Measurements from ENCODE around the gene CHCHD5.
"Not testable (repeated sequence)": the region's sequence is repeated elsewhere in the genome, so short reads cannot be mapped to it uniquely, and the experiment has no call there.

Gene CHCHD5

GRCh38 chr2:112612283-112612682, 27.9 kb downstream of the CHCHD5 start:
- H3K4me3 ChIP-seq (ENCODE audit: low read depth in 1 of 2, low read length in 2 of 2); H3K27ac ChIP-seq (ENCODE audit: low read depth, low read length); H3K27me3 ChIP-seq (ENCODE audit: control insufficient read depth in 1 of 2, insufficient read depth in 2 of 2, low read length in 2 of 2); H3K9me3 ChIP-seq (ENCODE audit: low read length); H3K4me1 ChIP-seq (ENCODE audit: insufficient read depth, low read length); H3K9ac ChIP-seq (ENCODE audit: low read length); H3K36me3 ChIP-seq (ENCODE audit: insufficient read depth, low read length): not testable (repeated sequence)

- H3K4me3 ChIP-seq (ENCODE audit: low read depth in 1 of 2, low read length in 2 of 2) = no peak overlapping the region
- no peaks in the 10 kb centered on the region for H3K4me1 ChIP-seq (ENCODE audit: insufficient read depth, low read length)
- H3K9me3 ChIP-seq (ENCODE audit: low read length) = no peaks in the 10 kb centered on the region
- no peak overlapping the region for H3K27ac ChIP-seq (ENCODE audit: low read depth, low read length)
- no peaks in the 10 kb centered on the region for H3K36me3 ChIP-seq (ENCODE audit: insufficient read depth, low read length)
- H3K9ac ChIP-seq (ENCODE audit: low read length) = no peak overlapping the region
- H3K27me3 ChIP-seq (ENCODE audit: control insufficient read depth in 1 of 2, insufficient read depth in 2 of 2, low read length in 2 of 2) = no peaks in the 10 kb centered on the region
Measured at GRCh38 chr2:112614201-112614840, 29.9 kb downstream of the CHCHD5 start.

GRCh38 chr2:112615051-112615450, 30.6 kb downstream of the CHCHD5 start:
- Histone ChIP-seq H3K4me1 (ENCODE audit: insufficient read depth, low read length) (no peaks in the 10 kb centered on the region), H3K27ac (ENCODE audit: low read depth, low read length) (no peak overlapping the region), H3K4me3 (ENCODE audit: low read depth in 1 of 2, low read length in 2 of 2) (no peak overlapping the region), H3K27me3 (ENCODE audit: control insufficient read depth in 1 of 2, insufficient read depth in 2 of 2, low read length in 2 of 2) (no peaks in the 10 kb centered on the region), H3K9me3 (ENCODE audit: low read length) (no peaks in the 10 kb centered on the region), H3K36me3 (ENCODE audit: insufficient read depth, low read length) (no peaks in the 10 kb centered on the region), H3K9ac (ENCODE audit: low read length) (no peak overlapping the region)

GRCh38 chr2:112615798-112616197, 31.4 kb downstream of the CHCHD5 start:
- H3K9me3 ChIP-seq (ENCODE audit: low read length); H3K36me3 ChIP-seq (ENCODE audit: insufficient read depth, low read length); H3K4me3 ChIP-seq (ENCODE audit: low read depth in 1 of 2, low read length in 2 of 2); H3K27ac ChIP-seq (ENCODE audit: low read depth, low read length); H3K27me3 ChIP-seq (ENCODE audit: control insufficient read depth in 1 of 2, insufficient read depth in 2 of 2, low read length in 2 of 2); H3K9ac ChIP-seq (ENCODE audit: low read length); H3K4me1 ChIP-seq (ENCODE audit: insufficient read depth, low read length): not testable (repeated sequence)

DNA sequence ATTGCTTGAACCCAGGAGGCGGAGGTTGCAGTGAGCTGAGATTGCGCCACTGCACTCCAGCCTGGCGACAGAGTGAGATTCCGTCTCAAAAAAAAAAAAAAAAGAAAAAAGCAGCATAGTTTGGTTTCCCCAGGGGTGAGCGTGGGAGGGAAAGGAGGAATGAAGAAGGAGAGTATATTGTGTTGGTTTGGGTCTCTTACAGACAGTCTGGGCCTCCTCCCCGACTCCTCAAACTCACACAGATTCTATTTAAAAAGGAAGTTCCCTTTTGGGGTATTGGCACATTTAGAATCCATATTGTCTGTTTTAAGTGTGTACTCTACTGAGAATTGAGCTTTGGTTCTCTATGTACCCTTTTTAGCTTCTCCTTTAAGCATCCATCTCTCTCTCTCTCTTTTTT, 34.0 kb downstream of the CHCHD5 start:
- Histone ChIP-seq H3K4me1 (ENCODE audit: insufficient read depth, low read length) (no peaks in the 10 kb centered on the region), H3K36me3 (ENCODE audit: insufficient read depth, low read length) (no peaks in the 10 kb centered on the region), H3K9me3 (ENCODE audit: low read length) (no peaks in the 10 kb centered on the region), H3K27ac (ENCODE audit: low read depth, low read length) (no peak overlapping the region), H3K4me3 (ENCODE audit: low read depth in 1 of 2, low read length in 2 of 2) (no peak overlapping the region), H3K9ac (ENCODE audit: low read length) (no peak overlapping the region), H3K27me3 (ENCODE audit: control insufficient read depth in 1 of 2, insufficient read depth in 2 of 2, low read length in 2 of 2) (no peaks in the 10 kb centered on the region)

DNA sequence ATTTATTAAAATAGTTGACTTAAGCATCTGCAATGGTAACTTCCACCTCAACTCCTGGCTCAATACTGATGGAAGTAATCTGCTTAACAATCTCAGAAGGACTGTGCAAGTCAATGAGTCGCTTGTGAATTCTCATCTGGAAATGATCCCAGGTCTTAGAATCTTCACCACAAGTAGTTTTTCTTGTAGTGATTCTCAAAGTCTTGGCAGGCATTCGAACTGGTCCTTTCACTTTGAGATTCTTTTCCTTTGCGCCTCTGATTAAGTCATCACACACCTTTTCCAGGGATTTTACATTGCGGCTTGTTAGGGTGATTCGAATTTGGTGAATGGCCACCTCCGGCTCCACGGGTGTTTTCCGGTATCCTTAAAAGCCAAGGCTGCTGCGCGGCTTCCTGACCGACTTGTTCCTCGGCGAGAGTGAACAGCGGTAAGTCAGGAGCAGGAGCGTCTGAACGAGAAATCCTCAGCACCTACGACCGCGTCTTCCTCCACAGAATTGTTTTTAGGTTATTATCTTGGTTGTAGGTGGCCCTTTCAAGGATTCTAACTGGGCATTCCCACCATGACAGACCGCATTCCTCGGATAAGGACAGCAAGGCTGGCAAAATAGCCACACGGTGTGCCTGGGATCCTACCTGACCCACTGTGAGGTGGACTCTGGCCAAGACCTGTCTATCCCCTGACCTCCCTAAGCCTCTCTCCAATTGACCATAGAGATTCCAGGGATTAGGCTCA, 37.5 kb downstream of the CHCHD5 start:
- Histone ChIP-seq H3K9ac (ENCODE audit: low read length) (no peak overlapping the region), H3K4me1 (ENCODE audit: insufficient read depth, low read length) (peaks cover 5% of the 10 kb centered on the region), H3K9me3 (ENCODE audit: low read length) (no peaks in the 10 kb centered on the region), H3K36me3 (ENCODE audit: insufficient read depth, low read length) (no peaks in the 10 kb centered on the region), H3K27ac (ENCODE audit: low read depth, low read length) (no peak overlapping the region), H3K27me3 (ENCODE audit: control insufficient read depth in 1 of 2, insufficient read depth in 2 of 2, low read length in 2 of 2) (no peaks in the 10 kb centered on the region), H3K4me3 (ENCODE audit: low read depth in 1 of 2, low read length in 2 of 2) (no peak overlapping the region)

GRCh38 chr2:112622528-112622849, 38.1 kb downstream of the CHCHD5 start:
- Histone ChIP-seq H3K27ac (ENCODE audit: low read depth, low read length) (no peak overlapping the region), H3K9me3 (ENCODE audit: low read length) (no peaks in the 10 kb centered on the region), H3K36me3 (ENCODE audit: insufficient read depth, low read length) (no peaks in the 10 kb centered on the region), H3K27me3 (ENCODE audit: control insufficient read depth in 1 of 2, insufficient read depth in 2 of 2, low read length in 2 of 2) (no peaks in the 10 kb centered on the region), H3K4me1 (ENCODE audit: insufficient read depth, low read length) (peaks cover 6% of the 10 kb centered on the region), H3K9ac (ENCODE audit: low read length) (no peak overlapping the region), H3K4me3 (ENCODE audit: low read depth in 1 of 2, low read length in 2 of 2) (no peak overlapping the region)

GRCh38 chr2:112623913-112624777, 39.7 kb downstream of the CHCHD5 start:
- peaks cover 6% of the 10 kb centered on the region for H3K4me1 ChIP-seq (ENCODE audit: insufficient read depth, low read length)
- no peak overlapping the region for H3K27ac ChIP-seq (ENCODE audit: low read depth, low read length)
- H3K27me3 ChIP-seq (ENCODE audit: control insufficient read depth in 1 of 2, insufficient read depth in 2 of 2, low read length in 2 of 2) = no peaks in the 10 kb centered on the region
- H3K9me3 ChIP-seq (ENCODE audit: low read length) = no peaks in the 10 kb centered on the region
- H3K4me3 ChIP-seq (ENCODE audit: low read depth in 1 of 2, low read length in 2 of 2) = no peak overlapping the region
- H3K9ac ChIP-seq (ENCODE audit: low read length) = no peak overlapping the region
- no peaks in the 10 kb centered on the region for H3K36me3 ChIP-seq (ENCODE audit: insufficient read depth, low read length)

- Histone ChIP-seq H3K4me3 (ENCODE audit: low read depth in 1 of 2, low read length in 2 of 2) (no peak overlapping the region), H3K36me3 (ENCODE audit: insufficient read depth, low read length) (no peaks in the 10 kb centered on the region), H3K27ac (ENCODE audit: low read depth, low read length) (no peak overlapping the region), H3K9me3 (ENCODE audit: low read length) (no peaks in the 10 kb centered on the region), H3K27me3 (ENCODE audit: control insufficient read depth in 1 of 2, insufficient read depth in 2 of 2, low read length in 2 of 2) (no peaks in the 10 kb centered on the region), H3K9ac (ENCODE audit: low read length) (no peak overlapping the region), H3K4me1 (ENCODE audit: insufficient read depth, low read length) (peaks cover 6% of the 10 kb centered on the region)
Measured at GRCh38 chr2:112625474-112626114, 41.2 kb downstream of the CHCHD5 start.

DNA sequence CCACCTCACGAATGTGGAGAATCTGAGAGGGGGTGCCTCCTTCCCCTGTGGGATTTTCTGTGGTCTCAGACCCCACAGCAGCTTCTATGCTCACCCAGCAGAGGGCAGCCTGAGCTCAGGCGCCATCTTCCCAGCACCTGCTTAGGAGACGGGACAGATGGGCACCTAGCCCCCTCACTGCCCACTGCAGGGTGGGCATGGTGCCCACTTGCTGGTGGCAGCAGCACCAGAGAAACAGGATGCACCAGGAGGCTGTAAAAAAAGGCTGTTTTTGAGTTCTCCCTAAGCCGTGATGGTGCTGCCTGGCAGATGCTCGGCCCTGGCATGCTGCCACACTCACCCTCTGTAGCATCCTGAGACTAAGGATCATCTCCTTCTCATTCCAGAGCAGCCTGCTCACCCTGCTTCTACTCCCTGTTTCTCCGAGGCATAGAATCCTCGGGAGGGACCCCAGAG, 42.2 kb downstream of the CHCHD5 start:
- Histone ChIP-seq H3K4me3 (ENCODE audit: low read depth in 1 of 2, low read length in 2 of 2) (peak overlapping the region in 1 of 2 donors; percentile 33), H3K27me3 (ENCODE audit: control insufficient read depth in 1 of 2, insufficient read depth in 2 of 2, low read length in 2 of 2) (no peaks in the 10 kb centered on the region), H3K4me1 (ENCODE audit: insufficient read depth, low read length) (peaks cover 6% of the 10 kb centered on the region), H3K27ac (ENCODE audit: low read depth, low read length) (no peak overlapping the region), H3K9ac (ENCODE audit: low read length) (no peak overlapping the region), H3K36me3 (ENCODE audit: insufficient read depth, low read length) (no peaks in the 10 kb centered on the region), H3K9me3 (ENCODE audit: low read length) (no peaks in the 10 kb centered on the region)
